Osteocyte (in vitro differentiated cells): ENCODE data around the gene FRMD7. TPM values are rescaled to one million over a fixed set of nuclear protein-coding genes. Genes with fewer than 3 reads are reported as not detected.

Experiments used
- DNase-seq: peaks from one replicate; pipeline ENCODE4 v3.0.0; 2021; ENCODE audit warnings: mixed read lengths; ENCODE audit not compliant: unreplicated experiment; ENCODE audit errors: extremely low spot score
- H3K27ac Mint-ChIP-seq: one replicate; pipeline ENCODE4 v1.8.0; 2021; ENCODE audit warnings: mild to moderate bottlenecking, mixed read lengths; ENCODE audit not compliant: unreplicated experiment
- H3K27me3 Mint-ChIP-seq: one replicate; pipeline ENCODE4 v1.8.0; 2021; ENCODE audit warnings: mixed read lengths; ENCODE audit not compliant: unreplicated experiment
- H3K36me3 Mint-ChIP-seq: one replicate; pipeline ENCODE4 v1.8.0; 2021; ENCODE audit warnings: mixed read lengths; ENCODE audit not compliant: unreplicated experiment
- H3K4me1 Mint-ChIP-seq: one replicate; pipeline ENCODE4 v1.8.0; 2021; ENCODE audit warnings: mixed read lengths; ENCODE audit not compliant: unreplicated experiment
- H3K4me3 Mint-ChIP-seq: one replicate; pipeline ENCODE4 v1.8.0; 2021; ENCODE audit warnings: mild to moderate bottlenecking, moderate library complexity, mixed read lengths; ENCODE audit not compliant: unreplicated experiment
- H3K9me3 Mint-ChIP-seq: one replicate; pipeline ENCODE4 v1.8.0; 2021; ENCODE audit warnings: mixed read lengths; ENCODE audit not compliant: unreplicated experiment
- CTCF ChIP-seq: fragments of 200-600 bp; sonication (generic); IDR thresholded peaks from 2 replicates; pipeline ENCODE4 v1.5.0; 2021; ENCODE audit warnings: antibody characterized with exemption, mild to moderate bottlenecking, moderate library complexity
- total RNA-seq: library from RNA; stranded (reverse); gene quantifications from 2 replicates; pipeline ENCODE4 v1.2.1, GENCODE V29; 2021

Gene FRMD7
- total RNA-seq, 1 donor from 2014 or later, result 0.30 TPM

GRCh38 chrX:132044953-132045352 lies 82.9 kb downstream of the FRMD7 start:
- Mint-ChIP-seq H3K4me1 (peaks cover 14% of the 10 kb centered on the region), H3K36me3 (no peaks in the 10 kb centered on the region), H3K4me3 (no peak overlapping the region), H3K9me3 (no peaks in the 10 kb centered on the region), H3K27ac (no peak overlapping the region), H3K27me3 (no peaks in the 10 kb centered on the region)
- no peak for DNase-seq
- TF ChIP-seq CTCF, result no peak

- no peaks in the 10 kb centered on the region for H3K27me3 Mint-ChIP-seq
- H3K4me3 Mint-ChIP-seq, result no peak overlapping the region
- H3K9me3 Mint-ChIP-seq, result no peaks in the 10 kb centered on the region
- no peaks in the 10 kb centered on the region for H3K36me3 Mint-ChIP-seq
- peaks cover 14% of the 10 kb centered on the region for H3K4me1 Mint-ChIP-seq
- TF ChIP-seq CTCF, result no peak
- DNase-seq, result no peak
- H3K27ac Mint-ChIP-seq, result no peak overlapping the region
Observed at GRCh38 chrX:132043977-132044376, 83.8 kb downstream of the FRMD7 start.

GRCh38 chrX:132041015-132041414 lies 86.8 kb downstream of the FRMD7 start:
- Mint-ChIP-seq H3K4me1 (peaks cover 16% of the 10 kb centered on the region), H3K4me3 (no peak overlapping the region), H3K9me3 (no peaks in the 10 kb centered on the region), H3K27ac (peak overlapping the region; percentile 16), H3K27me3 (no peaks in the 10 kb centered on the region), H3K36me3 (no peaks in the 10 kb centered on the region)
- TF ChIP-seq CTCF, result no peak
- DNase-seq, result no peak

GRCh38 chrX:132040066-132040465 lies 87.8 kb downstream of the FRMD7 start:
- no peaks in the 10 kb centered on the region for H3K9me3 Mint-ChIP-seq
- H3K36me3 Mint-ChIP-seq, result no peaks in the 10 kb centered on the region
- no peak overlapping the region for H3K27ac Mint-ChIP-seq
- H3K4me1 Mint-ChIP-seq, result peaks cover 9% of the 10 kb centered on the region
- no peak overlapping the region for H3K4me3 Mint-ChIP-seq
- TF ChIP-seq CTCF, result no peak
- no peak for DNase-seq
- H3K27me3 Mint-ChIP-seq, result no peaks in the 10 kb centered on the region

- H3K9me3 Mint-ChIP-seq, result no peaks in the 10 kb centered on the region
- H3K27ac Mint-ChIP-seq, result no peak overlapping the region
- no peak for TF ChIP-seq CTCF
- DNase-seq, result no peak
- no peaks in the 10 kb centered on the region for H3K36me3 Mint-ChIP-seq
- H3K4me3 Mint-ChIP-seq, result no peak overlapping the region
- H3K27me3 Mint-ChIP-seq, result no peaks in the 10 kb centered on the region
- peaks cover 13% of the 10 kb centered on the region for H3K4me1 Mint-ChIP-seq
Observed at GRCh38 chrX:132037479-132037993, 90.3 kb downstream of the FRMD7 start.
